GM19035 (cell line): ENCODE results near the gene RASL12.
"Not testable (repeated sequence)": the region's sequence is repeated elsewhere in the genome, so short reads cannot be mapped to it uniquely, and the experiment has no call there.

ENCODE experiments used
- ATAC-seq: cut with Tn5 transposase; IDR thresholded peaks from one replicate; pipeline ENCODE4 v1.9.1; 2021; ENCODE audit not compliant: unreplicated experiment

RASL12 gene

GRCh38 chr15:65076486-65077290 is 8.9 kb upstream of the RASL12 start, which contains the start of gene KBTBD13:
Gene KBTBD13 (plus strand): TSS chr15:65076746. CDS start chr15:65076816, 70 bp downstream.
- no peak for ATAC-seq

GRCh38 chr15:65075607-65076395 is 8.0 kb upstream of the RASL12 start:
- not testable (repeated sequence) for ATAC-seq

- not testable (repeated sequence) for ATAC-seq
Observed at GRCh38 chr15:65074946-65075345, 7.2 kb upstream of the RASL12 start.

GRCh38 chr15:65072617-65073016 is 4.8 kb upstream of the RASL12 start:
- ATAC-seq: no peak

GRCh38 chr15:65072027-65072426 is 4.2 kb upstream of the RASL12 start:
- ATAC-seq: no peak

GRCh38 chr15:65071381-65071811 is 3.6 kb upstream of the RASL12 start:
- no peak for ATAC-seq

GRCh38 chr15:65069779-65070546 is 2.2 kb upstream of the RASL12 start:
- no peak for ATAC-seq

GRCh38 chr15:65069179-65069578 is 1.4 kb upstream of the RASL12 start:
- ATAC-seq: no peak

- no peak for ATAC-seq
Observed at GRCh38 chr15:65068403-65068788, 605 bp upstream of the RASL12 start.

- no peak for ATAC-seq
Observed at GRCh38 chr15:65067317-65067644, 510 bp downstream of the RASL12 start.

- no peak for ATAC-seq
Observed at GRCh38 chr15:65066635-65067316, 1.0 kb downstream of the RASL12 start.

GRCh38 chr15:65066001-65066634 is 1.7 kb downstream of the RASL12 start:
- ATAC-seq: no peak

- no peak for ATAC-seq
Observed at GRCh38 chr15:65062726-65063125, 5.1 kb downstream of the RASL12 start.

GRCh38 chr15:65062061-65062460 is 5.7 kb downstream of the RASL12 start:
- ATAC-seq: no peak

GRCh38 chr15:65060641-65061397 is 7.0 kb downstream of the RASL12 start:
- no peak for ATAC-seq

- ATAC-seq: no peak
Observed at GRCh38 chr15:65059931-65060596, 7.7 kb downstream of the RASL12 start.

- ATAC-seq: no peak
Observed at GRCh38 chr15:65059369-65059750, 8.4 kb downstream of the RASL12 start.

GRCh38 chr15:65058394-65059368 is 9.1 kb downstream of the RASL12 start:
- ATAC-seq: no peak
